Islet of Langerhans (tissue), 1 donor: Measurements from ENCODE around the gene SIX1.

Source experiments
- FAIRE-seq: peaks from one replicate; lab custom pipeline; 2011; peaks lifted over from hg19 to GRCh38; lab: Jason Lieb, UNC

SIX1 gene

GRCh38 chr14:60655119-60655897 lies 6.0 kb upstream of the SIX1 start:
- FAIRE-seq = no peak

GRCh38 chr14:60654334-60654821 lies 5.1 kb upstream of the SIX1 start:
- FAIRE-seq = no peak

GRCh38 chr14:60653701-60654161 lies 4.5 kb upstream of the SIX1 start:
- FAIRE-seq = no peak

- no peak for FAIRE-seq
Measured at GRCh38 chr14:60652674-60653651, 3.7 kb upstream of the SIX1 start.

- no peak for FAIRE-seq
Measured at GRCh38 chr14:60651796-60652673, 2.8 kb upstream of the SIX1 start.

GRCh38 chr14:60651086-60651795 lies 2.0 kb upstream of the SIX1 start:
- no peak for FAIRE-seq

GRCh38 chr14:60650373-60650961 lies 1.2 kb upstream of the SIX1 start:
- no peak for FAIRE-seq

GRCh38 chr14:60649875-60650372 lies 647 bp upstream of the SIX1 start:
- no peak for FAIRE-seq

GRCh38 chr14:60648249-60648933 lies 886 bp downstream of the SIX1 start:
- FAIRE-seq = no peak

- FAIRE-seq = no peak
Measured at GRCh38 chr14:60647837-60648248, 1.4 kb downstream of the SIX1 start.

- FAIRE-seq = no peak
Measured at GRCh38 chr14:60647081-60647836, 2.0 kb downstream of the SIX1 start.

- no peak for FAIRE-seq
Measured at GRCh38 chr14:60646226-60646818, 3.0 kb downstream of the SIX1 start.

GRCh38 chr14:60645126-60645741 lies 4.0 kb downstream of the SIX1 start:
- peak; percentile 76 for FAIRE-seq

- no peak for FAIRE-seq
Measured at GRCh38 chr14:60644666-60645065, 4.6 kb downstream of the SIX1 start.

GRCh38 chr14:60643463-60644314 lies 5.6 kb downstream of the SIX1 start:
- no peak for FAIRE-seq

- FAIRE-seq = no peak
Measured at GRCh38 chr14:60643141-60643462, 6.2 kb downstream of the SIX1 start.

- FAIRE-seq = no peak
Measured at GRCh38 chr14:60642270-60643140, 6.8 kb downstream of the SIX1 start.
